ENCODE measurements around the gene PARP6.
"Not testable (repeated sequence)": the region's sequence is repeated elsewhere in the genome, so short reads cannot be mapped to it uniquely, and the experiment has no call there.

The PARP6 gene

GRCh38 chr15:72281713-72282112 is 9.4 kb upstream of the PARP6 start:
- no peak for DNase-seq (ENCODE audit: low read depth)

DNA sequence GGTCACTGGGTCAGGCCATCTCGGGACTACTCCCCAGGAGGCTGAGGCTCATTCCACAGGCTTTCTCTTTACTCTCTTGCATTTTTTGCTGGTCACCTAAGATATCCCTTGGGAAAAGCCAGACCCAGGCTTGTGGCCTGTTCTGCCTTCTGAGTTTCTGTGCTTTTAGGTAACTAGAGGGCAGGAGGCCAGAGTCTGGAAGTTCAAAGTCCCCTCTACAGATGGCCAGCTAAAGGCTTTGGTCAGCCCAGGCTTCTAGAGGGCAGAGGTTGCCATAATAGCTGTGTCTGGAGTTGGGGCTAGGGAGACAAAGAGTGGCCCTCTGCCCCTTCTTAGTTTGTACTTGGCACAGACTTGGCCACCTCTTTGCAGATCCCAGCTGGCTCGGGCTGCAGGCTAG is 8.4 kb upstream of the PARP6 start:
- DNase-seq (ENCODE audit: low read depth) = no peak

DNA sequence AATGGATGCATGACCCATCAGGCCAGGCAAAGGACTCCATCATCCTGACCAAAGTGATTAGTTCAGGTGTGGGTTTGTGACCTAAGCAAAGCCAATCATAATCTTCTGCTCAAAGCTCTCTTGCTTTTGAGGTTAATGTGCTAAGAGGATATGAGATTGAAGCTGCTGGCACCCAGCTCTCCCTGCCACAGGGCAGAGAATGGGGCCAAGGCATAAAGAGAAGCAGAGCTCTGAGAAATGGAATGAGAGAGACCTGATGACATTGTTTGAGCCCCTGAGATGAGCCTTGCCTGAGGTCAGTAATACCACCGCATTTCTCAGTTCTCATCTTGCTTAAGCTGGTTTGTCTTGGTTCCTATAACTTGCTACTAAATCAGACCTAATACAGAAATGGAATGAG is 6.4 kb upstream of the PARP6 start:
- no peak for DNase-seq (ENCODE audit: low read depth)

- DNase-seq (ENCODE audit: low read depth) = peak; percentile 25
Observed at GRCh38 chr15:72276326-72276700, 4.0 kb upstream of the PARP6 start.

GRCh38 chr15:72275635-72276325 is 3.4 kb upstream of the PARP6 start:
- not testable (repeated sequence) for DNase-seq (ENCODE audit: low read depth)

GRCh38 chr15:72272997-72273352 is 621 bp upstream of the PARP6 start:
- DNase-seq (ENCODE audit: low read depth) = no peak

- DNase-seq (ENCODE audit: low read depth) = peak; percentile 26
Observed at GRCh38 chr15:72271895-72272212, 500 bp downstream of the PARP6 start.

DNA sequence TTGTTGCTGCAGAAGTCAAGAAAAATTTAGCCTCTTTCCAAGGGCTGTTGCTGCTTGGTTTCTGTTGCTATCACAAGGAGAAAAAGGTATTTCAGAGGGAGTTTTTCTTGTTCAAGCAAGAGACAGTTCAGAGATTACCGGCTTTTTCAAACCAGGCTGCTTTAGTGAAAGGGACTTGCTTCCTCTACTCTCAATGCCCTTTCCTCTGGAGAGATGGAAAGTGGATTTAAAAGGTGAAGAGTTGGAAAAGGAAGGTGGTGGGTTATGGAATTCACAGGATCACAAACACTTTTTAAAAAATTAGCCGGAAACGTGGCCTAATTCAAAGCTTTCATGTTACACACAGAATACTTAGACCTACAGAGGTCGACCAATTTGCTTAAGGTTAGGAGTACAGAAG is 1.1 kb downstream of the PARP6 start:
- DNase-seq (ENCODE audit: low read depth) = no peak

- no peak for DNase-seq (ENCODE audit: low read depth)
Observed at GRCh38 chr15:72269739-72270138, 2.6 kb downstream of the PARP6 start.

DNA sequence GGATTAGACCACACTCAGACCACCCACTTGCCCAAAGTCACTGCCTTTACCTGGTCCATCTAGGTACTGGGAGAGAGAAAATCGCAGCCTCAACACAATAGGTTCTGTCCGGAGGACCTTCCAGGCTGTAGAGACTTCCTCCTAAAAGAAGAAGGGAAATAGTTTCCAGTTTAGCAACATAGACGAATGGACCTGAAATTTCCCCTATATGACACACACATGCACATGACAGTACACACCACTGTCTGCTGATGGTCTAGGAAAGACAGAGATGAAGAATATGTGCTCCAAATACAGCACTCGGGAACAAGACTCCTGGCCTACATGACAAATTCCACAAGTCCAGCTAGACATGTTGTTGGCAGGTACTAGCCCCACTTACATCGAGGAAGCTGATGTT is 7.3 kb downstream of the PARP6 start:
- no peak for DNase-seq (ENCODE audit: low read depth)

DNA sequence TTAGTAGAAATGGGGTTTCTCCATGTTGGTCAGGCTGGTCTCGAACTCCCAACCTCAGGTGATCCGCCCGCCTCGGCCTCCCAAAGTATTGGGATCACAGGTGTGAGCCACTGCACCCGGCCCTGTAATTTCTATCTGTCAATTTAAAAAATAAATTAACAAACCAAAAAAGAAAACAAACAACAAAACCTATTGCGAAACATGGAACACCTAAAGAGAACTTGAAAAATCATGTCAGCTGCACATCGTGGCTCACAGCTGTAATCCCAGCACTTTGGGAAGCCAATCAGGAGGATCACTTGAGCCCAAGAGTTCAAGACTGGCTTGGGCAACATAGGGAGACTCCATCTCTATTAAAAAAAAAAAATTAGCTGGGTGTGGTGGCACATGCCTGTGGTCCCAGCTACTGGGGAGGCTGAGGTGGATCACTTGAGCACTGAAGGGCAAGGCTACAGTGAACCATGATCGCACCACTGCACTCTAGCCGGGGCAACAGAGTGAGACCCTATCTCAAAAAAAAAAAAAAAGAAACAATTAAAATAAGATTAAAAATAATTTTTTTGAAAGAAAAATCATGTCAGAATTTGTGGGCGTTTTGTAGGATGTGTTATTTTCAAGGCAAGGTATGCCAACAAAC is 19.6 kb downstream of the PARP6 start:
- no peak for DNase-seq (ENCODE audit: low read depth)

GRCh38 chr15:72249142-72249810 is 23.1 kb downstream of the PARP6 start:
- no peak for DNase-seq (ENCODE audit: low read depth)

- DNase-seq (ENCODE audit: low read depth) = no peak
Observed at GRCh38 chr15:72248514-72248913, 23.8 kb downstream of the PARP6 start.

- DNase-seq (ENCODE audit: low read depth) = no peak
Observed at GRCh38 chr15:72242775-72243370, 29.5 kb downstream of the PARP6 start.

- no peak for DNase-seq (ENCODE audit: low read depth)
Observed at GRCh38 chr15:72239652-72240051, 32.7 kb downstream of the PARP6 start.

DNA sequence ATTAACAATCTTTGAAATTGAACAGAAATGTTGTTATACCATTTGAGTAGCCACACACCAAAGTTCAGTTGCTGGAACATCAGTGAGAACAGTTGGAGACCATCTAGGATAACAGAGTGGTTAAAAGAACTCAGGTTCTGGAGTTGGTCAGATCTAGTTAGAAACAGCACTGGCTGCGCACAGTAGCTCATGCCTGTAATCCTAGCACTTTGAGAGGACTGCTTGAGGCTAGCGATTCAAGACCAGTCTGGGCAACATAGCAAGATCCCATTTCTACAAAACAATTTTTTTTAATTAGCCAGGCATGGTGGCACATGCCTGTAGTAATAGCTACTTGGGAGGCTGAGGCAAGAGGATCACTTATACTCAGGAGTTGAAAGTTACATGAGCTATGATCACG is 33.8 kb downstream of the PARP6 start:
- no peak for DNase-seq (ENCODE audit: low read depth)

- no peak for DNase-seq (ENCODE audit: low read depth)
Observed at GRCh38 chr15:72237853-72238224, 34.5 kb downstream of the PARP6 start.

GRCh38 chr15:72237029-72237852 is 35.1 kb downstream of the PARP6 start:
- peak; percentile 98 for DNase-seq (ENCODE audit: low read depth)

- DNase-seq (ENCODE audit: low read depth) = no peak
Observed at GRCh38 chr15:72236381-72237003, 35.9 kb downstream of the PARP6 start.

- no peak for DNase-seq (ENCODE audit: low read depth)
Observed at GRCh38 chr15:72235298-72235697, 37.1 kb downstream of the PARP6 start.

DNA sequence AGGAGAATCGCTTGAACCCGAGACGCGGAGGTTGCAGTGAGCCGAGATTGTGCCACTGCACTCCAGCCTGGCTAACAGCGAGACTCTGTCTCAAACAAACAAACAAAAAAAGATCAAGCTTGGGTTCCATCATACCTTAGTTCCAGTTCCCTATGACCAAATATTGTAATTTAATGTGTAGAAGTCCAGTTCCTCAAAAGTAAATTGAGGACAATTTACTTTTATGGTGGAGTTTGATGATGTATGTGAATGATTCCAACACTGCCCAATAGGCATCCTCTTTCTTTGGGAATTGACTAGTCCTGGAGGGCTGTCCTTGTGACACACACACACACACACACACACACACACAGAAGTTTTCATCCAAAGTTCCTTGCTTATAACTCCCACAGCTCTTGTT is 38.6 kb downstream of the PARP6 start:
- DNase-seq (ENCODE audit: low read depth) = no peak

DNA sequence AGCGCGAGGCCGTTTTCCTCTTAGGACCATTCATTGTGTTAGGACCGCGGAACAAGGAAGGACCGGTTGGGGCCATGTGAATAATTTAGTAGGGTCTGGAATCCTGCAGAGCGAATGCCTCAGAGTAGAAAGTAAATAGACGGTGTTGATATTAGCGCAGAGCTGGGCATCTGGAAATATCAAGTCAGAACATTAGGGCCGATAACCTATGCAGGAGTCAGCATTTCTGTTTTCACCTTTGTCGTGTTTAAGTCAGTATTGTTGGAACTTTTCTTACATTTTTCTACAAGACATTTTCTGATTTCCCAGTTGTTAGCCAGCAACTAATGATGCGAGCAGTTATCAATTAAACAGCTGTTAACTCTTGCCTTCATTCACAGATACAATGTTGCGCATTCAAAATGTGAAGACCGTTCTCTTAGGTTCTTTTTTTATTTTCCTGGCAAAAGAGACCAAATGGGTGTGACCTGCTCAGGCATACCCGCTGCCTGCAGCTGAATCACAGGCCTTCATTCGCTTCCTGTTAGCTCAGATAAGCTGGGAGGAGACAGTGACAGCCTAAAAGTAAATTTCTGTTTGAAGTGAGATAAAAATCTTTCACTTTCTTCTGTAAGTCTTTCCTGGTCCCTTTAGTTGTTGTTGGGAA is 40.4 kb downstream of the PARP6 start:
- DNase-seq (ENCODE audit: low read depth) = peak; percentile 93
